Measurements from ENCODE around the gene AFF3.
"Not testable (repeated sequence)": the region's sequence is repeated elsewhere in the genome, so short reads cannot be mapped to it uniquely, and the experiment has no call there.

Gene AFF3

DNA sequence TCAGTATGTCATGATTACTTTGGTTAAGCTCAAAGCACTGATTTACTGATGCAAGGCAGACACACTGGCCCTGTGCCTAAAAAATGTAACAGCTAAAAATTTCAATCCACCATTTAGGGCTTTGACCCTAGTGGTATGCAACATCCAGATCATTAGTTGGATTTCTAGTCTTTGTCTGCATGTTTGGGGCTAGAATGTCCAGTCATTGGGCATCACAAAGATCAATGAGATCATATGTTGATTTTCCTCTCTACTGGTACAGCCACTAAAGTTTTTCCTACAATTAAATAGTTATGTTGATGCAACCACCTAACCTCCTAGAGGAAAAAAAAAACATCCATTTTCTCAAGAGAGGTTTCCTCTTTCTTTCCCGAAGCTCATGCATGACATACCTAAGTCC, 599.1 kb downstream of the AFF3 start:
- DNase-seq (ENCODE audit: low read depth), result no peak

DNA sequence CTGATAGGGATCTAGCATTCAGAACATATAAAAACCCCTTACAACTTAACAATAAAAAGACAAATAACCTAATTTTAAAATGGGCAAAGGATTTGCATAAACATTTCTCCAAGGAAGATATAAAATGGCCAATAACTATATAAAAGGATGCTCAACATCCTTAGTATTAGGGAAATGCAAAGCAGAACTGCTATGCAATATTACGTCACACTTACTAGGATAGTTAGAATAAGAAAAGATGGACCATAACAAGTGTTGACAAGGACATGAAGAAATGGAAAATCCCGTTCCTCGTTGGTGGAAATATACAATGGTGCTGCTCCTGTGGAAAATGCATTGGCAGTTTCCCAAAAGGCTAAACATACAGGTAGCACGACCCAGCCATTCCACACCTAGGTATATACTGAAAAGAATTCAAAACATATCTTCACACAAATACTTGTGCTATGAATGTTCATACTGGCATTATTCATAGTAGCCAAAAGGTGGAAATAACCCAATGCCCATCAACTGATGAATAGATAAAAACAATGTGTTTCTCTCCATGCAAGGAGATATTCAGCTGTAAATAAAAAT, 604.4 kb downstream of the AFF3 start:
- DNase-seq (ENCODE audit: low read depth), result no peak

DNA sequence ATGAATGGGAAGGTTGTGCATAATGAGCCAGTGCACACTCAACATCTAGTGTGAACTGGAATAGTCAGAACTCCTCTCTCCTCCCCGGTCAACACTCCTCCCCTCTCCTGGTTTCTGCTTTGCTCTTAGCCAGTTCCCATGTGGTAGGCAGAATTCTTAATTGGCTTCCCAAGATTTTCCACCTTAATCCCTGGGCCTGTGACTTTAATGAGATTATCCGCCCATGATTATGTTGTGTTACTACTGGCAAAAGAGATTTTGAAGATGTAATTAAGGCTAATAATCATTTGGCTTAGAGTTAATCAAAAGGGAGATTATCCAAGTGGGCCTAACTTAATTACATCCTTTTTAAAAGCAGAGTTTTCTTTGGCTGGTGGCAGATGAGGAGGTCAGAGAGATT, 618.3 kb downstream of the AFF3 start:
- no peak for DNase-seq (ENCODE audit: low read depth)

DNA sequence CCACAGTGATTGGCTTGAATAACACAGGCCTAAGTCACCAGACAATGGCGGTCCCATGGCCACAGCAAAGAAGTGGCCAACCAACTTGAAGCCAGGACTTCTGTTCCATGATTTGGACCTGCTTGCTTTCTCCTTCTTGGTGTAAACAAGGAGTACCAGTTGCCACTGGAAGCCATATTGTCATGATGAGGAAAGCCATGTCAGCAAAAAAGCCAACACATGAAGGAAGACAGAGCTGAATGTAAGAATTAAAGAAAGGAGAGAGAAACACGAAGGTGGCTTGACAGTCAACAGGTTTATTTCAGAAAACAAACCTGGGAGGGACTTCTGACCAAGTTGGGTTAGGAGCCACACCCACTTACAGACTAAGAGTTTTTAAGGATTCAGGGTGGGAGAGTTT, 620.2 kb downstream of the AFF3 start:
- no peak for DNase-seq (ENCODE audit: low read depth)

- no peak for DNase-seq (ENCODE audit: low read depth)
Measured at GRCh38 chr2:99520813-99521212, 621.6 kb downstream of the AFF3 start.

DNA sequence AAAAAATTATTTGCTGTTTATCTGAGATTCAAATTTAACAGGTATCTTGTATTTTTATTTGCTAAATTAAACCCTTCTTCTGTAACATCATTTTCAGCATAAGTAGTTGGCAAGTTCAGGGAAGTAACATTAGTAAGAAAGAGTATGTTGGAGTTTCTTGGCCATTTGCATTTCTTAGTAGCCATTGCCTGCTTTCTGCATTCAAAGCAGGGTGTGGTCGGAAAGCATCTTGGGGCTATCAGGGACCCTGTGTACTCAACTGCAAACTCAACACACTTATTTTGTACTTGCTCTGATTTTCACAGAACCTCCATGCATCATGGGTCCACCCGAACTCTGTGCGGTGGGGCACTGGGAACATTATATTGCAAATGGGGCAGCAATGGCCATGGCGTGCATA, 622.2 kb downstream of the AFF3 start:
- DNase-seq (ENCODE audit: low read depth), result no peak

GRCh38 chr2:99514357-99514756, 628.0 kb downstream of the AFF3 start:
- DNase-seq (ENCODE audit: low read depth), result no peak

DNA sequence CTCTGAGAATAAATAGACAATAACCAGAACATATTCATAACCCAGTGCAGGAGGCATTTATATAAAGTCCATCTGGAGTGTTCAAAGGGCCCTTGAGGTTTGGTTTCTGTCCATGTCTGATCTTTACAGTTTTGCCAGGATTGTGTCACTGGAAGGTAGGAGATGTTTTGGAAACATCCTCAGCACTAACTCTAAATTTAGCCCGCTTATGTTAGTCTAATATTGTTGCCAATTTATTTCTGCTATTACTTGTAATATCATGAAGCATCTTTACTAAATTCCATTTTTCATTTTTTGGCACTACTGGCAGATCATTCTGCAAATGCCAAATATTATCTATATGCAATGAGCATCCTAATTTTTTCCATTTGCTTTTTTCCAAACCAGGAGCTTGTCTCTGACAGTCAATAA, 630.2 kb downstream of the AFF3 start:
- no peak for DNase-seq (ENCODE audit: low read depth)

DNA sequence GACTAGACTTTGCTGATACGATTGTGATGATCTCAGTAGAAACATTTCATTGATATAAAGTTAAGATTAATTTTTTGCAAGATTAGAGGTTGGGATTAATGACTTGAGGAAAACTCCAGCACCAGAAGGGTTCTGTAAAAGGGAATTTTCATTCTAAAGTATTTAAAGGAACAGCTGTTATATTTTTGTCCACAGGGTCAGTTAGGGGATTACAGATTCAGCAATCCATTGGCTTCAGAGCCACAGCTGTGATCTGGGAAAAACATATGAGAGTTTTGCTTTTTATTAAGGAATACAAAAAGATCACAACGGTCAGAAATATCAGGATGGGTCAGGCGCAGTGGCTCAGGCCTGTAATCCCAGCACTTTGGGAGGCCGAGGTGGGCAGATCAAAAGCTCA, 633.0 kb downstream of the AFF3 start:
- no peak for DNase-seq (ENCODE audit: low read depth)

- DNase-seq (ENCODE audit: low read depth), result no peak
Measured at GRCh38 chr2:99507937-99508818, 634.2 kb downstream of the AFF3 start.

- DNase-seq (ENCODE audit: low read depth), result no peak
Measured at GRCh38 chr2:99504844-99505584, 637.4 kb downstream of the AFF3 start.

DNA sequence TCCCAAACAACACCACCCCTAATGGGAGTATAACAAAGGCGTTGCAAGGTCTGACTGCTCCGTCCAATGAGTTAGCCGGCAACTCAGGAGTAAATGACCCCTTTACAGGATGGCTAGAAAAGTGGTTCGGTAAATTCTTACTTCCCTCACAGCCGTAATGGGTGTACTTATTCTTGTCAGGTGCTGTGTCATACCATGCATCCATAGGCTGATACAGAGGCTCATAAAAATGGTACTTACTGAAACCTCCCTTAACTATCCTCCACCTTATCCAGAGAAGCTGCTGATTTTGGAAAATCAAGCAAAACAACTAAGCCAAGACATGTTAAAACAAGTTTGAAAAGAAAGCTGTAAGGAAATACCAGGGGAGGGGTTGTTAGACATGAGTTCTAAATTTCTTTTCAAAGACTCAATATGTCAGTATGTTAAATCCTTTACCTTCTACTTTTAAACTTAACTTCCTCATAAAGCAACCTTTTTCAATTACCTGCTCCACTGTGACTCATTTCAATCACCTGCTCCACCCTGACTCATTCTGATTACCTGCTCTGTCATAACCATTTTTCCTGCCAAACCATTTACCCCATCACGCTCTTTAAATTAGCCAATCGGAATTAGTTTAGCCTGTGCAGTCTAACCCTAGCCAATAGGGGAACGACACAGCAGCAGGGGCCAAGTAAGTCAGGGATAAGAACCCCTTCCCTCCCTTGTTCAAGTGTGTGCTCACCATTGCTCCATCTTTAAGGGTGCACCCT, 638.6 kb downstream of the AFF3 start:
- not testable (repeated sequence) for DNase-seq (ENCODE audit: low read depth)

GRCh38 chr2:99496021-99496420, 646.4 kb downstream of the AFF3 start:
- DNase-seq (ENCODE audit: low read depth), result no peak
